Measurements from ENCODE around the gene TXNDC2.

The TXNDC2 gene

GRCh38 chr18:9931678-9932077, 45.9 kb downstream of the TXNDC2 start:
- no peak for DNase-seq (ENCODE audit: low read depth)

DNA sequence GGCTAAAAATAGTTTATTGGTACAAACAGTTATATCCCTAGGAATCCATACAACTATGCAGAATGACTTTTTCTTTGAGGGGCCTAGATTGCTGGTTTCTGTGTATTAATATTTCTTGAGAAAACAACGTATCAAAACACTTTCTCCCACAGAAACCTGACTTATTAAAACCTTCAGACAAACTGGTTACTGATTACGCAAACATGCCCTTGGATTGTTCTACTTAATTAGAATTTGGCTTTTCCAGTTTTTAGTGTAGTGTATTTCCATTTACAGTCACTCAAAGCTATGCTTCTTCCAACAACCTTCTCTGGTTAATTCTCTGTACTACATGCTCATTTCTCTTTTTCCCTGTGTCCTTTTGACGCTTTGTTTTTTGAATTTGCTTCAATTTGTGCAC, 48.1 kb downstream of the TXNDC2 start:
- DNase-seq (ENCODE audit: low read depth): no peak

GRCh38 chr18:9934274-9934673, 48.5 kb downstream of the TXNDC2 start:
- DNase-seq (ENCODE audit: low read depth): no peak

All from T-helper 22 cell (primary cell).